ENCODE data around the gene BMPR1A.
A peak's percentile ranks its signal among the peaks of the same experiment; 100 is the strongest.

BMPR1A gene

GRCh38 chr10:86770412-86770960 lies 14.1 kb downstream of the BMPR1A start:
- no peak for TF ChIP-seq CTCF (IDR thresholded peaks at IDR 0.05; ENCODE audit: insufficient read depth, low read length, poor library complexity, severe bottlenecking)
- no peaks in the 10 kb centered on the region for H3K27me3 ChIP-seq (replicated peaks; ENCODE audit: control insufficient read depth, insufficient read depth, low read length)
- H3K4me3 ChIP-seq (replicated peaks; ENCODE audit: low read depth, low read length): no peak overlapping the region

GRCh38 chr10:86773498-86773897 lies 17.1 kb downstream of the BMPR1A start:
- no peaks in the 10 kb centered on the region for H3K27me3 ChIP-seq (replicated peaks; ENCODE audit: control insufficient read depth, insufficient read depth, low read length)
- H3K4me3 ChIP-seq (replicated peaks; ENCODE audit: low read depth, low read length): no peak overlapping the region
- no peaks in the 10 kb centered on the region for H3K36me3 ChIP-seq (ENCODE audit: control insufficient read depth, insufficient read depth, low read length)
- TF ChIP-seq CTCF (IDR thresholded peaks at IDR 0.05; ENCODE audit: insufficient read depth, low read length, poor library complexity, severe bottlenecking): no peak
- DNase-seq (ENCODE audit: extremely low read depth, insufficient read length): no peak

More at GRCh38 chr10:86770412-86770960, 14.1 kb downstream of the BMPR1A start:
- DNase-seq (ENCODE audit: extremely low read depth, insufficient read length): no peak
- no peaks in the 10 kb centered on the region for H3K36me3 ChIP-seq (ENCODE audit: control insufficient read depth, insufficient read depth, low read length)

GRCh38 chr10:86775056-86775869 lies 18.8 kb downstream of the BMPR1A start:
- no peak overlapping the region for H3K4me3 ChIP-seq (replicated peaks; ENCODE audit: low read depth, low read length)
- DNase-seq (ENCODE audit: extremely low read depth, insufficient read length): peak; percentile 37
- no peak for TF ChIP-seq CTCF (IDR thresholded peaks at IDR 0.05; ENCODE audit: insufficient read depth, low read length, poor library complexity, severe bottlenecking)
- no peaks in the 10 kb centered on the region for H3K27me3 ChIP-seq (replicated peaks; ENCODE audit: control insufficient read depth, insufficient read depth, low read length)
- H3K36me3 ChIP-seq (ENCODE audit: control insufficient read depth, insufficient read depth, low read length): no peaks in the 10 kb centered on the region

- TF ChIP-seq CTCF (IDR thresholded peaks at IDR 0.05; ENCODE audit: insufficient read depth, low read length, poor library complexity, severe bottlenecking): no peak
- Histone ChIP-seq H3K36me3 (ENCODE audit: control insufficient read depth, insufficient read depth, low read length) (no peaks in the 10 kb centered on the region), H3K27me3 (replicated peaks; ENCODE audit: control insufficient read depth, insufficient read depth, low read length) (no peaks in the 10 kb centered on the region), H3K4me3 (replicated peaks; ENCODE audit: low read depth, low read length) (no peak overlapping the region)
- no peak for DNase-seq (ENCODE audit: extremely low read depth, insufficient read length)
Measured at GRCh38 chr10:86775870-86776180, 19.4 kb downstream of the BMPR1A start.

- DNase-seq (ENCODE audit: extremely low read depth, insufficient read length): no peak
- no peak for TF ChIP-seq CTCF (IDR thresholded peaks at IDR 0.05; ENCODE audit: insufficient read depth, low read length, poor library complexity, severe bottlenecking)
- H3K4me3 ChIP-seq (replicated peaks; ENCODE audit: low read depth, low read length): no peak overlapping the region
Measured at GRCh38 chr10:86779220-86780017, 23.0 kb downstream of the BMPR1A start.

More at GRCh38 chr10:86779220-86780017, 23.0 kb downstream of the BMPR1A start:
- H3K27me3 ChIP-seq (replicated peaks; ENCODE audit: control insufficient read depth, insufficient read depth, low read length): no peaks in the 10 kb centered on the region
- H3K36me3 ChIP-seq (ENCODE audit: control insufficient read depth, insufficient read depth, low read length): no peaks in the 10 kb centered on the region

Measured in GM06990 (cell line).